HFF-Myc (cell line): ENCODE data around the gene C2CD4D.

ENCODE experiments used
- DNase-seq: peaks from one replicate; pipeline ENCODE4 v3.0.0-alpha.2; 2011; ENCODE audit warnings: low read depth; ENCODE audit errors: extremely low read depth
- H3K4me3 ChIP-seq: replicated peaks from 2 replicates; pipeline ENCODE4 v1.5.1; 2011; ENCODE audit warnings: low read depth, mild to moderate bottlenecking, control low read depth, low read length
- TF ChIP-seq, protein P1 (sequence below): IDR thresholded peaks from 2 replicates; pipeline ENCODE4 v1.5.1; 2012; ENCODE audit warnings: mild to moderate bottlenecking, low read depth, low read length, control low read depth; ENCODE audit errors: missing control alignments

The C2CD4D gene

DNA sequence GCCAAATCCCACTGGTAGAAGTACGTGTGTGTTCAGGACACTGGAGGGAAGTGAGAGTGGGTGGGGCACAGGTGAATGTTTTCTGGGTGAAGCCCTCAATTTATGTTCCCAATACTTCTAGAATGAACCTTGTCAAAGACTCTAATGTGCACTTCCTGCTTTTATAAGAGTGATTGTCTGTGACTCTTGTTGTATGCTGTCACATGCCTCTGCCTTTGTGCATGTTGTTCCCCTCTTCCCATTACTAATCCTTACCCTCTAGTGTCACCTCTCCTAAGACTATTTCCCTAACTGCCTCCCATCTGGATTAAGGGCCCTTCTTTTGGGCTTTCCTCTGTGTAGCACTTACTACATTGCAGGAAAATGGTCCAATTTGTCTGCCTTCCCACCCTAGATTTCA, 31.9 kb downstream of the C2CD4D start:
- TF ChIP-seq, protein P1, sequence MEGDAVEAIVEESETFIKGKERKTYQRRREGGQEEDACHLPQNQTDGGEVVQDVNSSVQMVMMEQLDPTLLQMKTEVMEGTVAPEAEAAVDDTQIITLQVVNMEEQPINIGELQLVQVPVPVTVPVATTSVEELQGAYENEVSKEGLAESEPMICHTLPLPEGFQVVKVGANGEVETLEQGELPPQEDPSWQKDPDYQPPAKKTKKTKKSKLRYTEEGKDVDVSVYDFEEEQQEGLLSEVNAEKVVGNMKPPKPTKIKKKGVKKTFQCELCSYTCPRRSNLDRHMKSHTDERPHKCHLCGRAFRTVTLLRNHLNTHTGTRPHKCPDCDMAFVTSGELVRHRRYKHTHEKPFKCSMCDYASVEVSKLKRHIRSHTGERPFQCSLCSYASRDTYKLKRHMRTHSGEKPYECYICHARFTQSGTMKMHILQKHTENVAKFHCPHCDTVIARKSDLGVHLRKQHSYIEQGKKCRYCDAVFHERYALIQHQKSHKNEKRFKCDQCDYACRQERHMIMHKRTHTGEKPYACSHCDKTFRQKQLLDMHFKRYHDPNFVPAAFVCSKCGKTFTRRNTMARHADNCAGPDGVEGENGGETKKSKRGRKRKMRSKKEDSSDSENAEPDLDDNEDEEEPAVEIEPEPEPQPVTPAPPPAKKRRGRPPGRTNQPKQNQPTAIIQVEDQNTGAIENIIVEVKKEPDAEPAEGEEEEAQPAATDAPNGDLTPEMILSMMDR = no peak
- H3K4me3 ChIP-seq = no peak overlapping the region
- no peak for DNase-seq

GRCh38 chr1:151807131-151807530, 32.5 kb downstream of the C2CD4D start:
- TF ChIP-seq, protein P1 = no peak
- DNase-seq = no peak

DNA sequence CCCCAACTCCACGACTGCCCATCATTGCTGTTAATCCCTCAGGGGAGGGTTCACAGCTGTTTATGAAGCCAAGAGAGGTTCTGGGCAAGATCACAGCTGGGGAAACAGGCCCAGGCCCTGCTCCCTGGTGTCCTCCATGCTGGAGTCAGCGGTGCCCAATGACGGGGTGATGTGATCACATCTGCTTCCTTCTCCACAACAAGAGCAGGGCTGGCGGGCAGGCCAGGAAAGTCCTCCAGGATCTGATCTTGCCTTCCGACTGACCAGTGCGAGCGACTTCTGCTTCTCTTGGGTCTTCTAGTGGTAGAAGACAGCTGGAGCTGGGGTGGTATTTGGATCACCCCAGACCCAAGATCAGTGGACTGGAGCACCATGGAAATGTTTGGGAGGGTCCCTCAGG, 33.5 kb downstream of the C2CD4D start:
- no peak for DNase-seq
- TF ChIP-seq, protein P1 = no peak
- no peak overlapping the region for H3K4me3 ChIP-seq

More at GRCh38 chr1:151807131-151807530, 32.5 kb downstream of the C2CD4D start:
- H3K4me3 ChIP-seq = no peak overlapping the region

- TF ChIP-seq, protein P1 = no peak
- no peak for DNase-seq
- H3K4me3 ChIP-seq = no peak within 1 kb of the TSS
Observed at GRCh38 chr1:151805066-151805820, 34.4 kb downstream of the C2CD4D start, which contains the start of gene LINGO4. TSS of gene LINGO4 (minus strand) at chr1:151805419. CDS start at chr1:151802704, 2,715 bp downstream.

DNA sequence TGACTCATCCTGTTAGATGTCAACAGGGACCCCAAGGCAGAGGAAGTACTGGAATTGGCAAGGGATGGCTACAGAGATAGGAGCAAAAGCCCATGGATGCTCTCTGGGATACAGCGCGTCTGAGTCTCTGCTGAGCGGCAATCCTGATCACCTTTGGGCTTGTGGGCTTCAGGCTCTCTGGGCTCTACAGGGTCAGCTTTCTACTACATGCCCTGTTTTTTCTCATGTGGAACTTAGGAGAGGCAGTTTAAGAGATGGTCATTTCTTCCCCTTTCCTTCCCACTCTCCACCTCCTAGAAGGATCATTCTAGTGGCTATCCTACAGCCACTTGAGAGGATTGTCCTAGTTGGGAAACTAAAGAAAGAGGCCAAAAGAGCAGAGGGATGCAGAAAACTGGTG, 35.7 kb downstream of the C2CD4D start:
- DNase-seq = no peak
- TF ChIP-seq, protein P1 = no peak
- H3K4me3 ChIP-seq = no peak overlapping the region

GRCh38 chr1:151803164-151803563, 36.5 kb downstream of the C2CD4D start:
- H3K4me3 ChIP-seq = no peak overlapping the region
- TF ChIP-seq, protein P1 = no peak
- DNase-seq = no peak
